VCaP (cell line): ENCODE measurements around the gene MARVELD2.
"Not testable (repeated sequence)": the region's sequence is repeated elsewhere in the genome, so short reads cannot be mapped to it uniquely, and the experiment has no call there.

Experiments
- H3K27ac ChIP-seq: fragments of 450-650 bp; 2 replicates; pipeline ENCODE4 v1.5.1; 2017
- TF ChIP-seq, protein P1 (sequence below): fragments of 450-650 bp; conservative IDR thresholded peaks from 2 replicates; pipeline ENCODE4 v1.5.1; 2017; ENCODE audit warnings: mild to moderate bottlenecking, moderate library complexity

Gene MARVELD2

DNA sequence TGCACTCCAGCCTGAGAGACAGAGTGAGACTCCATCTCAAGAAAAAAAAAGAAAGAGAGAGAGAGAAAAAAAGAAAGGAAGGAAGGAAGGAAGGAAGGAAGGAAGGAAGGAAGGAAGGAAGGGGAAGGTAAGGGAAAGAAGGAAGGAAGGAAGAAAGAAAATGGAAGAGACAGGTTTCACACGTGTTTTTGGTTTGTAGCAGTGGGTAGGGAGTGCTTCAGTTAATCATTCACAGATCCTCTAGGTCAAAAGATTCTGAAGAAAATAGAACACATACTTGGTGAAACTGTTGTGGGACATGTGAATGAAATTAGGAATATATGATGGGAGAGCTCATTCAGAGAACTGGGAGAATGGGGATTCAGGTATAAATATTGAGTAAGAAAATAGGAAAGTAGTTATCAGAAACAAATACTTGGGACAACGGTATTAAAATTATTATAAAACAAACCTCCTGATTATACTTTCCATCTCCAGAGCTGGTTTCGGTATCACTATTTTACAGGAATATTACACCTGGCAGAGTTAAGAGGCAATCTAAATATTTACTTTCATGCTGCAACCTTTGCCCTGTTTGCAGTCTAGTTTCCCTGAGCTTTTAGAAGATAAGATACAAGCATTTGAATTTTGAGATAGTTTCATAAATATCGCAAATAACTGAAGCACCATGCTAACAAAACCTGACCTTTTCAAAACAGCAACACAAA is 37.2 kb downstream of the MARVELD2 start:
- peak overlapping the region; percentile 89 for H3K27ac ChIP-seq
- TF ChIP-seq, protein P1, sequence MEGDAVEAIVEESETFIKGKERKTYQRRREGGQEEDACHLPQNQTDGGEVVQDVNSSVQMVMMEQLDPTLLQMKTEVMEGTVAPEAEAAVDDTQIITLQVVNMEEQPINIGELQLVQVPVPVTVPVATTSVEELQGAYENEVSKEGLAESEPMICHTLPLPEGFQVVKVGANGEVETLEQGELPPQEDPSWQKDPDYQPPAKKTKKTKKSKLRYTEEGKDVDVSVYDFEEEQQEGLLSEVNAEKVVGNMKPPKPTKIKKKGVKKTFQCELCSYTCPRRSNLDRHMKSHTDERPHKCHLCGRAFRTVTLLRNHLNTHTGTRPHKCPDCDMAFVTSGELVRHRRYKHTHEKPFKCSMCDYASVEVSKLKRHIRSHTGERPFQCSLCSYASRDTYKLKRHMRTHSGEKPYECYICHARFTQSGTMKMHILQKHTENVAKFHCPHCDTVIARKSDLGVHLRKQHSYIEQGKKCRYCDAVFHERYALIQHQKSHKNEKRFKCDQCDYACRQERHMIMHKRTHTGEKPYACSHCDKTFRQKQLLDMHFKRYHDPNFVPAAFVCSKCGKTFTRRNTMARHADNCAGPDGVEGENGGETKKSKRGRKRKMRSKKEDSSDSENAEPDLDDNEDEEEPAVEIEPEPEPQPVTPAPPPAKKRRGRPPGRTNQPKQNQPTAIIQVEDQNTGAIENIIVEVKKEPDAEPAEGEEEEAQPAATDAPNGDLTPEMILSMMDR = no peak

DNA sequence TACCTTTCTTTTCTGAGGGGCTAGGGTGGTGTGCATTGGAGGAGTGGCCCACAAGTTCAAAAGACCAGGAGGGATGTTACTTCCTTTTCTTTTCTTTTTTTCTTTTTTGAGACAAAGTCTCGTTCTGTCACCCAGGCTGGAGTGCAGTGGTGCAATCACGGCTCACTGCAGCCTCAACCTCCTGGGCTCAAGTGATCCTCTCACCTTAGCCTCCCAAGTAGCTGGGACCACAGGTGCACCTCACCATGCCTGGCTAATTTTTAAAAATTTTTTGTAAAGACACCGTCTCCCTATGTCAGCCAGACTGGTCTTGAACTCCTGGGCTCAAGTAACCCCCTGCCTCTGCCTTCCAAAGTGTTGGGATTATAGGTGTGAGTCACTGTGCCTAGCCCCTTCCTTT is 38.6 kb downstream of the MARVELD2 start:
- H3K27ac ChIP-seq = peak overlapping the region; percentile 89; the same call in 1 of the 2 replicates

DNA sequence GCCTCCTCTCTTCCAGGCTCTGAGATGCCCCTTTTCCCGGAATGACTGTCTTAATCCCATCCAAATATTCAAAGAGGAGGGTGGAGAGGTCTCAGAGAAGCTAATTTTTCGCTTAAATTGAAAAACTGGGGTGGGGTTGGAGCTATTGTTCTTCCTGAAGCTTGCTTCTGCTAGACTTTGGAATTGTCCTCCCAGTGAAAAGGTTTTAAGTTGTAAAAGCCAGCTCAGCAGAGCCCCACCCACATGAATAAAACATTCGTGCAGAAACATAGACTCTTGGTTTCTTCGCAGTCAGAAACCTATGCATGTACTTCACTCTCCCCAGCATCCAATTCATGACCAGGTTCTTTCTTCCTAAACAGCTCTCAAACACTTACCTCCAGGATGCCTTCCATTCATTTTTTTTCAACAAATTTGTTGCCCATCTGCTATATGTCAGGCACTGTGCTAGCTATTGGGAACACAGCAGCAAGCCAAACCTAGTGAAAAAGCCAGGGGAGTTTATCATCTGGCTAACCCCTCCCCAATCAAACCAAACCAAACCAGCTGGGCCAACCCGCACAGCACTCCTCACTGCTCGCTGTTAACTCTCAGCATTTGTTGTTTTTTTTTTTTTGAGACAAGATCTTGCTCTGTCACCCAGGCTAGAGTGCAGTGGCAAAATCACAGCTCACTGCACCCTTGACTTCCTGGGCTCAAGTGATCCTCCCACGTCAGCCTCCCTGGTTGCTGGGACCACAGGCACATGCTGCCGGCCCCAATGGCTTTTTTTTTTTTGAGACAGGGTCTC is 39.7 kb downstream of the MARVELD2 start:
- 0 out of 2 replicates have a peak overlapping the region, but pooled peaks have one; percentile 9 for H3K27ac ChIP-seq
- TF ChIP-seq, protein P1 = no peak

DNA sequence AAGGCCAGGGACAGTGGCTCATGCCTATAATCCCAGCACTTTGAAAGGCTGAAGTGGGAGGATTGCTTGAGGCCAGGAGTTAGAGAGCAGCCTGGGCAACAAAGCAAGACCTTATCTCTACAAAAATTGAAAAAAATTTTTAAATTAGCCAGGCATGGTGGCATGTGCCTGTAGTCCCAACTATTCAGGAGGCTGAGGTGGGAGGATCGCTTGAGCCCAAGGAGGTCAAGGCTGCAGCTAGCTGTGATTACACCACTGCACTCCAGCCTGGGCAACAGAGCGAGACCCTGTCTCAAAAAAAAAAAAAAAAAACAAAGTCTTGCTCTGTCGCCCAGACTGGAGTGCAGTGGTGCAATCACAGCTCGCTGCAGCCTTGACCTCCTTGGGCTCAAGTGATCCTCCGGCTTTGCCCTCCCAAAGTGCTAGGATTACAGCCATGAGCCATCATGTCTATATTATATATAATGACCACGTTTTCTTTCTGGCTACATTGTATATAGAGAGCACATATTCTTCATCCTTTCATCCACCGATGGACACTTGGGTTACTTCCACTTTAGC is 40.6 kb downstream of the MARVELD2 start:
- not testable (repeated sequence) for H3K27ac ChIP-seq

DNA sequence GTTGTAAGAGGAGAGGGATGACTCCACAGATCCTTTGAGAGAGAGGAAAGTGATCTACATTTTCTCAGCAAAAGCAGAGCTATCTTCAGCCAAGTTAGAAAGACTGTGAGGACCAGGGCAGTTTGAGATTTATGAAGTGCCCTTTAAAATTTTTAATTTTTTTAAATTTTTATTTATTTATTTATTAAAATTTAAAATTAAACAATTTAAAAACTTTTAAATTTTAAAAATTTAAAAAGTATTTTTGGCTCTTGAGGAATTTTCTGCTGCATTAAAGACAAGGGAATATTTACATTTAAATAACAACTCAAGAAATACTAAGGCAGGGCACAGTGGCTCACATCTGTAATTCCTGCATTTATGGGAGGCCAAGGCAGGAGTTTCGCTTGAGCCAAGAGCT is 47.3 kb downstream of the MARVELD2 start:
- H3K27ac ChIP-seq = no peak overlapping the region
- TF ChIP-seq, protein P1 = no peak

DNA sequence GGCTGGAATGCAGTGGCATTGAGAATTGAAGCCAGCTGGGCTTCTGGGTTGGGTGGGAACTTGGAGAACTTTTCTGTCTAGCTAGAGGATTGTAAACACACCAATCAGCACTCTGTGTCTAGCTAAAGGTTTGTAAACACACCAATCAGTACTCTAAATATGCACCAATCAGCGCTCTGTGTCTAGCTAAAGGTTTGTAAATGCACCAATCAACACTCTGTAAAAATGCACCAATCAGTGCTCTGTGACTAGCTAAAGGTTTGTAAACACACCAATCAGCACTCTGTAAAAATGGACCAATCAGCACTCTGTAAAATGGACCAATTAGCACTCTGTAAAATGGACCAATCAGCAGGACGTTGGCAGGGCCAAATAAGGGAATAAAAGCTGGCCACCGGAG is 51.5 kb downstream of the MARVELD2 start:
- H3K27ac ChIP-seq = not testable (repeated sequence)

DNA sequence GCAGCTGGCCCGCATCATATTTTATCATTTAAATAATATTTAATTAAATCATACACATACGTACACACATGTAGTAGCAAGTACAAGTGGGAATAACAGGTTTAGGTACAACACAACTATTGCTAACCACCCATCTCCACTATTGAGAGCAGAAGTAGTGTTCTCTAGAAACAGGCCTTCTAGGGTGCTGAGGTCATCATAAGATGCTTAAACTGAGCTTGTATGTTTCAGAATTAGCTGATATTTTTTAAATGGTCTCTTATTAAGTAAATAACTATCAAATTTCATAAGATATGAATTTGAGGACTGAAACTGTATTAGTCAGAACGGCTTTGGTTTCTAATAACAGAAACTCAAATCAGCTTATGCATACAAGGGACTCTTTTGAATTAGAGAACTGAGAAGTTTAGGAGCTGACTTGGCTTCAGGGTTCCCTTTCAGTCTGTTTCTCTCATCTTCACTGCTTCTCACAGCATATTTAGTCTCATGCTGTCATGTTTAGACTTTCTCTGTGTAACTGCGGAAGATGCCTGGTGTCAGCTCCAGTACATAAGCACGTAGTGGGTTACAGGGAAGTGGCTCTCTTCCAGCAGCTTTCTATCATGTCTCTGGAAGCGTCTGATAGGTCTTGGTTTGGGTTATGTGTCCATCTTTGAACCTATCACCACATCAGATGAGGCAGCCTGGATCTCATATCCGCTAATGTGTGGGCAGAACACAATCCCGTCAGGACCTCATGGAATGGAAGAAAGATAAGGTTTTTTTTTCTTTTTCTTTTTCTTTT is 52.7 kb downstream of the MARVELD2 start:
- no peak overlapping the region for H3K27ac ChIP-seq

DNA sequence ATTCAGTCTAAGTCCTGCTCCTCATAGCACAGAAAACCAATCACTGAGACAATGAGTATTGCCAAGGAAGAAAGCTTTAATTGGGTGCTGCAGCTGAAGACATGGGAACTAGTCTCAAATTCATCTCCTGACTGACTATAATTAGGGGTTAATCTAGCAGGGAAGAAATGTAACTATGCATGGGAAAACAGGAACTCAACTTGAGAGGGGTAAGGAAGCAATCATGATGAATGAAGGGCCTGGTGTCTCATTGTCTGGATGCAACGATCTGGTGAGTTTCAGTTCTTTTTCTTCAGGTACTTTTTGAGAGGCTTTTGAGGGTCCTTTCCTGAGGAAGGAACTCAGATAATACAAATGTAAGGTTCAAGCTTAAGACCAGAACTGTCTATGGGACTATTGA is 53.7 kb downstream of the MARVELD2 start:
- TF ChIP-seq, protein P1 = no peak
- H3K27ac ChIP-seq = no peak overlapping the region

More for the DNA sequence above, 52.7 kb downstream of the MARVELD2 start:
- TF ChIP-seq, protein P1 = no peak

DNA sequence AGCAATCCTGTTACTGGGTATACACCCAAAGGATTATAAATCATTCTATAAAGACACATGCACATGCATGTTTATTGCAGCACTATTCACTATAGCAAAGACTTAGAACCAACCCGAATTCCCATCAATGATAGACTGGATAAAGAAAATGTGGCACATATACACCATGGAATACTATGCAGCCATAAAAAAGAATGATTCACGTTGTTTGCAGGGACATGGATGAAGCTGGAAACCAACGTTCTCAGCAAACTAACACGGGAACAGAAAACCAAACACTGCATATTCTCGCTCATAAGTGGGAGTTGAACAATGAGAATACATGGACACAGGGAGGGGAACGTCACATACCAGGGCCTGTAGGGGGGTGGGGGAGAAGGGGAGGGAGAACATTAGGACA is 56.6 kb downstream of the MARVELD2 start:
- not testable (repeated sequence) for H3K27ac ChIP-seq

DNA sequence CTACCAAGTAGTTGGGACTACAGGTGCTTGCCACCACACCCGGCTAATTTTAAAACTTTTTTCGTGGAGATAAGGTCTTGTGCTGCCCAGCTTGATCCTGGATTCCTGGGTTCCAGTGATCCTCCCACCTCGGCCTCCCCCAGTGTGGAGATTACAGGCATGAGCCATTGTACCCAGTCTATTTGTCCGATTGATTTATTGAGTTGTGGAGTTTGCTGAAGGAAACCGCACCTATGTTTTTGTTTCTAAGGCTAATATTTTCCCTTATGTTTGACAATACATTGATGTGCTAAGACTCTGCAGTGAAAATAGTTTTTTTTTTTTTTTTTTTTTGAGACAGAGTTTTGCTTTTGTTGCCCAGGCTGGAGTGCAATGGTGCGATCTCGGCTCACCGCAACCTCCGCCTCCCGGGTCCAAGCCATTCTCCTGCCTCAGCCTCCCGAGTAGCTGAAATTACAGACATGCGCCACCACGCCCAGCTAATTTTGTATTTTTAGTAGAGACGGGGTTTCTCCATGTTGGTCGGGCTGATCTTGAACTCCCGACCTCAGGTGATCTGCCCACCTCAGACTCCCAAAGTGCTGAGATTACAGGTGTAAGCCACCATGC is 57.7 kb downstream of the MARVELD2 start:
- not testable (repeated sequence) for H3K27ac ChIP-seq
